Adrenal gland (tissue), 5 donors: Measurements from ENCODE around the gene TULP1.

ENCODE experiments used
- CTCF ChIP-seq, 6 experiments: fragments of 450-650 bp in 4 of 6; fragments of 200-600 bp in 2 of 6; sonication (generic) in 1 of 6; IDR thresholded peaks; 1 replicate in 5 of 6; 2 replicates in 1 of 6; pipeline versions ENCODE4 v1.5.1 to v1.8.0; 2016 to 2021; ENCODE audit warnings: antibody characterized with exemption in 6 of 6, mild to moderate bottlenecking in 2 of 6, moderate library complexity in 1 of 6
- POLR2A ChIP-seq, 2 donors: fragments of 450-650 bp; IDR thresholded peaks; one replicate each; pipeline ENCODE4 v1.6.1; 2017; ENCODE audit warnings: antibody characterized with exemption in 2 of 2, mild to moderate bottlenecking in 2 of 2, moderate library complexity in 1 of 2
- donor health status: DM: no; HTN: no; CAD: no.

- TF ChIP-seq POLR2A (IDR thresholded peaks at IDR 0.05) (no peak), CTCF (IDR thresholded peaks at IDR 0.05) (peak; percentile 89 to 99 (median 96))
Measured at GRCh38 chr6:35522660-35523658, 10.3 kb upstream of the TULP1 start.
